HepG2 (cell line): ENCODE measurements around the gene FGF19.

Experiments used
- EZH2 ChIP-seq: conservative IDR thresholded peaks from 2 replicates; pipeline ENCODE4 v1.6.1; 2012; ENCODE audit warnings: mild to moderate bottlenecking, low read depth, low read length, moderate library complexity
- KDM5B ChIP-seq: sonication (generic); formaldehyde crosslinking; IDR thresholded peaks from 2 replicates; pipeline ENCODE4 v1.4.0; 2020; ENCODE audit warnings: missing genetic modification reagents, mild to moderate bottlenecking, borderline replicate concordance
- NFKBIZ ChIP-seq: IDR thresholded peaks from 2 replicates; pipeline ENCODE4 v1.6.1; 2018; ENCODE audit warnings: missing genetic modification reagents, missing compliant biosample characterization
- ZNF121 ChIP-seq: sonication (generic); formaldehyde crosslinking; IDR thresholded peaks from 2 replicates; pipeline ENCODE4 v1.5.0; 2020; ENCODE audit warnings: mild to moderate bottlenecking, missing genetic modification reagents

DNA sequence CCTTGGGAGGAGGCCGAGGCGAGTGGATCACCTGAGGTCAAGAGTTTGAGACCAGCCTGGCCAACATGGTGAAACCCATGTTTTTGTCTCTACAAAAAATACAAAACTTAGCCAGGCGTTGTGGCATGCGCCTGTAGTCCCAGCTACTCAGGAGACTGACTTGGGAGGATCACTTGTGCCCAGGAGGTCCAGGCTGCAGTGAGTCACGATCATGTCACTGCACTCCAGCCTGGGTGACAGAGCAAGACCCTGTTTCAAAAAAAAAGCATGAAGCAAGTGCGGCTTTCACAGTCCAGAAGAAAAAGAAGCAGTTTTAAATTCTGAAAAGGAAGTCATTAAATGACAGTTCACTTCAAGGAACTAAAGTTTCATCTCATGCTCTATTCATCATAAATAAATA lies 21.6 kb downstream of the FGF19 start:
- TF ChIP-seq KDM5B (CRISPR knock-in tag) (no peak), NFKBIZ (no peak), EZH2 (no peak), ZNF121 (CRISPR knock-in tag) (no peak)
